KMS-11 (cell line): Measurements from ENCODE around the gene TIMM9.

Experiments used
- H2AFZ ChIP-seq: fragments of 200-600 bp; sonication (generic); 2 replicates; pipeline ENCODE4 v1.6.1; 2016; ENCODE audit warnings: antibody characterized with exemption, mixed run types, low read depth
- H3K27ac ChIP-seq: fragments of 200-600 bp; sonication (generic); 2 replicates; pipeline ENCODE4 v1.6.1; 2016; ENCODE audit warnings: mild to moderate bottlenecking, mixed run types
- H3K27me3 ChIP-seq: fragments of 200-600 bp; sonication (generic); 2 replicates; pipeline ENCODE4 v1.6.1; 2017; ENCODE audit warnings: mild to moderate bottlenecking, low read depth, mixed run types, moderate library complexity; ENCODE audit not compliant: insufficient read depth
- H3K36me3 ChIP-seq: fragments of 200-600 bp; sonication (generic); 2 replicates; pipeline ENCODE4 v1.6.1; 2017; ENCODE audit warnings: mild to moderate bottlenecking, mixed run types; ENCODE audit not compliant: insufficient read depth
- H3K4me1 ChIP-seq: fragments of 200-600 bp; sonication (generic); 2 replicates; pipeline ENCODE4 v1.6.1; 2016; ENCODE audit warnings: mild to moderate bottlenecking, low read depth, mixed run types; ENCODE audit not compliant: poor library complexity, severe bottlenecking
- H3K4me2 ChIP-seq: fragments of 200-600 bp; sonication (generic); 2 replicates; pipeline ENCODE4 v1.7.0; 2016; ENCODE audit warnings: mild to moderate bottlenecking, mixed run types
- H3K4me3 ChIP-seq: fragments of 200-600 bp; sonication (generic); IDR thresholded peaks from 2 replicates; pipeline ENCODE4 v1.6.1; 2017; ENCODE audit warnings: low read depth, low read length, mixed read lengths; ENCODE audit not compliant: insufficient read depth
- H3K79me2 ChIP-seq: fragments of 200-600 bp; sonication (generic); 2 replicates; pipeline ENCODE4 v1.6.1; 2016; ENCODE audit warnings: low read depth, mixed run types; ENCODE audit not compliant: insufficient read depth
- H3K9ac ChIP-seq: fragments of 200-600 bp; sonication (generic); 2 replicates; pipeline ENCODE4 v1.6.1; 2016; ENCODE audit warnings: mild to moderate bottlenecking, mixed run types
- H4K20me1 ChIP-seq: fragments of 200-600 bp; sonication (generic); 2 replicates; pipeline ENCODE4 v1.6.1; 2016; ENCODE audit warnings: mild to moderate bottlenecking, mixed run types; ENCODE audit not compliant: insufficient read depth
- CTCF ChIP-seq: fragments of 200-600 bp; sonication (generic); conservative IDR thresholded peaks from 2 replicates; pipeline ENCODE4 v1.6.1; 2017; ENCODE audit warnings: low read depth, mild to moderate bottlenecking, antibody characterized with exemption, low read length, moderate library complexity, mixed read lengths

Gene TIMM9

GRCh38 chr14:58455593-58456265 is 28.4 kb upstream of the TIMM9 start:
- Histone ChIP-seq H3K4me1 (no peaks in the 10 kb centered on the region), H3K27me3 (no peaks in the 10 kb centered on the region), H4K20me1 (no peaks in the 10 kb centered on the region), H3K4me2 (no peak overlapping the region), H3K4me3 (no peak overlapping the region), H3K27ac (no peak overlapping the region), H3K36me3 (no peaks in the 10 kb centered on the region), H3K9ac (no peak overlapping the region), H3K79me2 (no peaks in the 10 kb centered on the region), H2AFZ (no peak overlapping the region)
- no peak for TF ChIP-seq CTCF

DNA sequence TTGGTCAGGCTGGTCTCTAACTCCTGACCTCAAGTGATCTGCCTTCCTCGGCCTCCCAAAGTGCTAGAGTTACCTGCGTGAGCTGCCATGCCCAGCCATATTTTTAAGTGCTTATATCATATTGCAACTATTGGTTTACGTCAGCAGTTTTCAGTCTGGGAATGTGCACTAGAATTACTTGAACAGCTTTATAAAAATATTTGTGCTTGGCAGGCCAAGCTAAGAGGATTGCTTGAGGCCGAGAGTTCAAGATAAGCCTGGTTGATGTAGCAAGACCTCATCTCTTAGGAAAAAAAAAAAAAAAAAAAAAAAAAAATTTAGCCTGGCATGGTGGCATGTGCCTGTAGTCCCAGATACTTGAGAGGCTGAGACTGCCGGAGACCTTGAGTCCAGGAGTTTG is 17.3 kb upstream of the TIMM9 start:
- H4K20me1 ChIP-seq, result no peaks in the 10 kb centered on the region
- no peak overlapping the region for H2AFZ ChIP-seq
- H3K4me1 ChIP-seq, result no peaks in the 10 kb centered on the region
- no peak overlapping the region for H3K9ac ChIP-seq
- H3K27ac ChIP-seq, result no peak overlapping the region
- TF ChIP-seq CTCF, result no peak
- no peak overlapping the region for H3K4me3 ChIP-seq
- H3K4me2 ChIP-seq, result no peak overlapping the region
- no peaks in the 10 kb centered on the region for H3K36me3 ChIP-seq
- no peaks in the 10 kb centered on the region for H3K79me2 ChIP-seq
- H3K27me3 ChIP-seq, result no peaks in the 10 kb centered on the region

GRCh38 chr14:58439476-58439875 is 12.1 kb upstream of the TIMM9 start:
- Histone ChIP-seq H3K4me3 (no peak overlapping the region), H2AFZ (no peak overlapping the region), H3K4me1 (no peaks in the 10 kb centered on the region), H3K27ac (no peak overlapping the region), H3K4me2 (no peak overlapping the region), H4K20me1 (no peaks in the 10 kb centered on the region), H3K27me3 (no peaks in the 10 kb centered on the region), H3K79me2 (no peaks in the 10 kb centered on the region), H3K36me3 (no peaks in the 10 kb centered on the region), H3K9ac (no peak overlapping the region)
- no peak for TF ChIP-seq CTCF

DNA sequence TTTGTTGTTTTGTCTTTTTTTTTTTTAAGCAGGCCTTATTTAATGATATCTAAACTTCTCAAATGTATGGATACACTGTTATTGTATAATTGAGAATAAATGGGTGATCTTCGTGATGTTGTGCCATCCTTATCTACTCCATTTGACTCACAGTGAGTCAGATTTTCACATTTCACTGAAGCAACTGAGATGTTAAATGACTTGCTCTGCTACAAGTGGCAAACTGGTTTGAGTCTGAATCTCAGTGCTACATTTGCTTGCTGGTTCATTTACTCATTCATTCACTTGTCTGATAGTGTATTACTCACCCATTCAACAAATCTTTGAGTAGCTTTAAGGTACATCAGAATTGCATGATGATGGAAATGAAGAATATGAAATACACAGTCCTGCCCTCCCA is 2.8 kb upstream of the TIMM9 start:
- Histone ChIP-seq H3K36me3 (no peaks in the 10 kb centered on the region), H3K9ac (no peak overlapping the region), H4K20me1 (no peaks in the 10 kb centered on the region), H3K27me3 (no peaks in the 10 kb centered on the region), H3K4me1 (peaks cover 19% of the 10 kb centered on the region), H3K4me2 (no peak overlapping the region), H2AFZ (no peak overlapping the region), H3K79me2 (peaks cover 18% of the 10 kb centered on the region; the same call in 1 of the 2 replicates), H3K4me3 (no peak overlapping the region), H3K27ac (no peak overlapping the region)
- no peak for TF ChIP-seq CTCF
